ENCODE measurements around the gene POLR1D.

Gene POLR1D

GRCh38 chr13:27600711-27601110 lies 21.0 kb upstream of the POLR1D start:
- no peak overlapping the region for H3K27ac ChIP-seq
- no peak for TF ChIP-seq CTCF (IDR thresholded peaks at IDR 0.05)
- TF ChIP-seq ZFX (IDR thresholded peaks at IDR 0.05; ENCODE audit: borderline replicate concordance): no peak

- TF ChIP-seq CTCF (IDR thresholded peaks at IDR 0.05) (no peak), ZFX (IDR thresholded peaks at IDR 0.05; ENCODE audit: borderline replicate concordance) (no peak)
Observed at GRCh38 chr13:27601208-27601607, 20.5 kb upstream of the POLR1D start.

GRCh38 chr13:27601803-27602202 lies 19.9 kb upstream of the POLR1D start:
- TF ChIP-seq ZFX (IDR thresholded peaks at IDR 0.05; ENCODE audit: borderline replicate concordance): no peak
- TF ChIP-seq CTCF (IDR thresholded peaks at IDR 0.05): no peak
- H3K27ac ChIP-seq: no peak overlapping the region

More at GRCh38 chr13:27601208-27601607, 20.5 kb upstream of the POLR1D start:
- no peak overlapping the region for H3K27ac ChIP-seq

GRCh38 chr13:27605099-27605498 lies 16.6 kb upstream of the POLR1D start:
- TF ChIP-seq ZFX (IDR thresholded peaks at IDR 0.05; ENCODE audit: borderline replicate concordance) (no peak), CTCF (IDR thresholded peaks at IDR 0.05) (no peak)
- H3K27ac ChIP-seq: no peak overlapping the region

GRCh38 chr13:27605610-27606200 lies 16.0 kb upstream of the POLR1D start:
- H3K27ac ChIP-seq: no peak overlapping the region
- TF ChIP-seq CTCF (IDR thresholded peaks at IDR 0.05) (no peak), ZFX (IDR thresholded peaks at IDR 0.05; ENCODE audit: borderline replicate concordance) (no peak)

- H3K27ac ChIP-seq: no peak overlapping the region
- no peak for TF ChIP-seq ZFX (IDR thresholded peaks at IDR 0.05; ENCODE audit: borderline replicate concordance)
- TF ChIP-seq CTCF (IDR thresholded peaks at IDR 0.05): no peak
Observed at GRCh38 chr13:27607125-27607524, 14.6 kb upstream of the POLR1D start.

GRCh38 chr13:27613628-27614027 lies 8.1 kb upstream of the POLR1D start:
- H3K27ac ChIP-seq: no peak overlapping the region
- TF ChIP-seq CTCF (IDR thresholded peaks at IDR 0.05) (no peak), ZFX (IDR thresholded peaks at IDR 0.05; ENCODE audit: borderline replicate concordance) (no peak)
